Chondrocyte (in vitro differentiated cells): ENCODE data around the gene CCDC88C. TPM values are rescaled to one million over a fixed set of nuclear protein-coding genes. Genes with fewer than 3 reads are reported as not detected.

Source experiments
- DNase-seq: peaks from one replicate; pipeline ENCODE4 v3.0.0; 2021; ENCODE audit warnings: mixed read lengths, low spot score
- H3K27ac Mint-ChIP-seq: one replicate; pipeline ENCODE4 v1.8.0; 2021; ENCODE audit warnings: mild to moderate bottlenecking, moderate library complexity, mixed read lengths; ENCODE audit not compliant: unreplicated experiment
- H3K27me3 Mint-ChIP-seq: 2 replicates; pipeline ENCODE4 v1.8.0; 2021; ENCODE audit warnings: low read depth, mixed read lengths
- H3K36me3 Mint-ChIP-seq: 2 replicates; pipeline ENCODE4 v1.8.0; 2021; ENCODE audit warnings: low read depth, mixed read lengths
- H3K4me1 Mint-ChIP-seq: 2 replicates; pipeline ENCODE4 v1.8.0; 2021; ENCODE audit warnings: low read depth, mild to moderate bottlenecking, mixed read lengths
- H3K4me3 Mint-ChIP-seq: one replicate; pipeline ENCODE4 v1.8.0; 2021; ENCODE audit warnings: mild to moderate bottlenecking, moderate library complexity, mixed read lengths; ENCODE audit not compliant: unreplicated experiment
- H3K9me3 Mint-ChIP-seq: 2 replicates; pipeline ENCODE4 v1.8.0; 2021; ENCODE audit warnings: low read depth, mixed read lengths
- CTCF ChIP-seq: fragments of 200-600 bp; sonication (generic); IDR thresholded peaks from 2 replicates; pipeline ENCODE4 v1.5.0; 2021; ENCODE audit warnings: antibody characterized with exemption, mild to moderate bottlenecking, moderate library complexity
- total RNA-seq: library from RNA; stranded (reverse); gene quantifications from 3 replicates; pipeline ENCODE4 v1.2.1, GENCODE V29; 2021

CCDC88C gene
- total RNA-seq, 1 donor from 2014 or later = 2.3 TPM

- Mint-ChIP-seq H3K36me3 (no peaks in the 10 kb centered on the region), H3K27ac (no peak overlapping the region), H3K4me3 (no peak overlapping the region), H3K27me3 (peaks cover 5% of the 10 kb centered on the region), H3K9me3 (no peaks in the 10 kb centered on the region), H3K4me1 (peaks cover 39% of the 10 kb centered on the region)
- DNase-seq = no peak
- no peak for TF ChIP-seq CTCF
Observed at GRCh38 chr14:91373591-91374254, 43.9 kb downstream of the CCDC88C start.

- Mint-ChIP-seq H3K27me3 (peaks cover 5% of the 10 kb centered on the region), H3K27ac (no peak overlapping the region), H3K9me3 (no peaks in the 10 kb centered on the region), H3K4me3 (no peak overlapping the region), H3K36me3 (no peaks in the 10 kb centered on the region), H3K4me1 (peaks cover 47% of the 10 kb centered on the region)
- DNase-seq = no peak
- no peak for TF ChIP-seq CTCF
Observed at GRCh38 chr14:91372671-91373495, 44.7 kb downstream of the CCDC88C start.

- peaks cover 54% of the 10 kb centered on the region for H3K4me1 Mint-ChIP-seq
- H3K4me3 Mint-ChIP-seq = no peak overlapping the region
- H3K36me3 Mint-ChIP-seq = no peaks in the 10 kb centered on the region
- no peak for DNase-seq
- H3K27me3 Mint-ChIP-seq = peaks cover 3% of the 10 kb centered on the region
- H3K27ac Mint-ChIP-seq = no peak overlapping the region
- no peaks in the 10 kb centered on the region for H3K9me3 Mint-ChIP-seq
- no peak for TF ChIP-seq CTCF
Observed at GRCh38 chr14:91371990-91372375, 45.6 kb downstream of the CCDC88C start.

- Mint-ChIP-seq H3K4me1 (peaks cover 56% of the 10 kb centered on the region), H3K4me3 (no peak overlapping the region)
Observed at GRCh38 chr14:91371011-91371989, 46.3 kb downstream of the CCDC88C start.

More at GRCh38 chr14:91371011-91371989, 46.3 kb downstream of the CCDC88C start:
- no peaks in the 10 kb centered on the region for H3K9me3 Mint-ChIP-seq
- DNase-seq = no peak
- no peak for TF ChIP-seq CTCF
- H3K27ac Mint-ChIP-seq = no peak overlapping the region
- H3K36me3 Mint-ChIP-seq = no peaks in the 10 kb centered on the region
- peaks cover 2% of the 10 kb centered on the region for H3K27me3 Mint-ChIP-seq
